ENCODE results near the gene HMGCL.
A peak's percentile ranks its signal among the peaks of the same experiment; 100 is the strongest.
"Not testable (repeated sequence)": the region's sequence is repeated elsewhere in the genome, so short reads cannot be mapped to it uniquely, and the experiment has no call there.

Gene HMGCL

DNA sequence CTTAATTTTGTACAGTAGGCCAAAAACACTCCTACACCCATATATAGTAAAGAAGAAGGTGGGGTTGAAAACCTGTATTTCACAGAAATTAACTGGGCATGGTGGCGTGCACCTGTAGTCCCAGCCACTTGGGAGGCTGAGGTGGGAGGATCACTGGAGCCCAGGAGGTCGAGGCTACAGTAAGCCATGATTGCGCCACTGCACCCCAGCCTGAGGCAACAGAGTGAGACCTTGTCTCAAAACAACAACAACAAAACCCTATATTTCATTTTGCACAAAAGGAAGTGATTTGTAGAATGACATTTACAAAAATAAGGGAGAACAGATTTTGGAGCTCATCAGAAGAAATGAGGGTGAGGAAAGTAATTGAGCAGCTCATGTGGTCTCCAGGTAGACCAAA, 36.5 kb downstream of the HMGCL start:
- no peak for DNase-seq (ENCODE audit: low read depth)
- TF ChIP-seq CTCF (IDR thresholded peaks at IDR 0.05; ENCODE audit: low read length, missing control alignments): no peak
- no peak overlapping the region for H3K4me3 ChIP-seq (replicated peaks; ENCODE audit: low read depth, low read length)

DNA sequence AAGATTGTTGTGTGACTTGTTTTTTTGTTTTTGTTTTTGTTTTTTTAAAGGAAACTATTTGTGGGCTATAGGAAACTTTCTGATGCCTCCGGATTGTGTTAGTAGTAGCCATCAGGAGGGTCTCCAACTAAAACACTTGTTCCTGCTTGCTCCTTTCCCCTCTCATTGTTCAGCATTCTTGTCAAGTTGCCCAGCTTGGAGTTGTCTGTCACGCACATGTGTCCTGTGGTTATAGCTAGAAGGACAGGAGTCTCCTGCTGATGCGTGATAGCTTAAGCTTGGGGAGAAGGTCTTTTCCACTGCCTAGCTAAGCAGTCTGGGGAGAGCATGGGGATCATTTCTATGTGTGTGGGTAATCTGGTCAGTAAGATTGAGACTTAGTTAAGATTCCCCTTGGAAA, 37.5 kb downstream of the HMGCL start:
- no peak overlapping the region for H3K4me3 ChIP-seq (replicated peaks; ENCODE audit: low read depth, low read length)
- DNase-seq (ENCODE audit: low read depth): no peak
- TF ChIP-seq CTCF (IDR thresholded peaks at IDR 0.05; ENCODE audit: low read length, missing control alignments): no peak

DNA sequence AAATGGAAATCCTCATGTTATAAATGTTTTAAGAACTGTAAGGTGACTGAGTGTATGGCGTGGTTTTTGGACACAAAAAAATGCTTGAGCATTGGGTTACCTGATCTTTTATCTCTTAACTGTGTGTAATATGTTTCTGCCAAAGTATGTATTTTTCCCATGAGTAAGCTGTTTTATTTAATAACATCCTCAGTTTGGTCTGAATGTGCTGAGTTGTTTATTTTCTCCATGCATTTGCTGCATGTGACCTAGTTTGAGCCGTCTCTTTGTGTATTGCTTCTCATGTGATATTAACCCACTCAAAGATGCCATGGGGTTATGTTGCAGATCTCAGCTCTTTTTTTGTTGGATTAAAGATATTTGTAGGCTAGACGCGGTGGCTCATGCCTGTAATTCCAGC, 40.4 kb downstream of the HMGCL start:
- no peak for TF ChIP-seq CTCF (IDR thresholded peaks at IDR 0.05; ENCODE audit: low read length, missing control alignments)
- no peak overlapping the region for H3K4me3 ChIP-seq (replicated peaks; ENCODE audit: low read depth, low read length)
- DNase-seq (ENCODE audit: low read depth): no peak

- not testable (repeated sequence) for H3K4me3 ChIP-seq (replicated peaks; ENCODE audit: low read depth, low read length); DNase-seq (ENCODE audit: low read depth)
These were observed 42.1 kb downstream of the HMGCL start for GRCh38 chr1:23783141-23783540.

GRCh38 chr1:23779826-23780371, 45.3 kb downstream of the HMGCL start:
- TF ChIP-seq CTCF (IDR thresholded peaks at IDR 0.05; ENCODE audit: low read length, missing control alignments): no peak
- peak; percentile 46 for DNase-seq (ENCODE audit: low read depth)
- H3K4me3 ChIP-seq (replicated peaks; ENCODE audit: low read depth, low read length): no peak overlapping the region

DNA sequence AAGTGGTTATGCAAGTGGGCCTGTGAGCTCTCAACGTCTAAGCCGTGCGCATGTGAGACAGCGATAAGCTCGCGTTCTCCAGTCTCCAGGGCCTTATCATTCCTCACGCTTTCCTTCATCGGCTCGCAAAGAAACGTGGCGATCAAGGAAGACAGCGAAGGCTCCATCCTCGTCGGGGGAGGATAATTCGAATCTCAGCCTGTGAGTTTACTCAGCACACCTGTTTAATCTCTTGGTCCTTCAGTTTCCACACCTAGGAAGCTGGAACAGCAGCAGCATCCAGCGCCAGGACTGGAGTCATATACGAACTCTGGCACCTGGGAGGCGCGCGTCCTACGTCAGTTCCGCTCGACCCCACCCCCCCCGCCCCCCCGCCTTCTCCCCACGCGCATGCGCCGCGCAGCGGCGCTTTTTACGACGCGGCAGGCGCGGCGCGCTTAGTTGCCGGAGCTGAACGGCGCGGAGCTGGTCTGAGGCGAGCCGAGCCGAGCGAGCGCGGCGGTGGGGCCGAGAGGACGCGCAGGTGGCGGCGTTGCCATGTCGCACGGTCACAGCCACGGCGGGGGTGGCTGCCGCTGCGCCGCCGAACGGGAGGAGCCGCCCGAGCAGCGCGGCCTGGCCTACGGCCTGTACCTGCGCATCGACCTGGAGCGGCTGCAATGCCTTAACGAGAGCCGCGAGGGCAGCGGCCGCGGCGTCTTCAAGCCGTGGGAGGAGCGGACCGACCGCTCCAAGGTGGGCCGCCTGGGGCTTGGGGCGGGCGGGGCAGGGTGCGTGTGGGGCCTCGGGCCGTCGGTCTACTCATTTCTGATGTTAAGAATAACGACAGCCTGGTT, 47.0 kb downstream of the HMGCL start, which contains the start of gene PITHD1:
TSS of gene PITHD1 (plus strand) at position 440 of the 836 bp plus-strand sequence. CDS start at position 538, 98 bp downstream.
- H3K4me3 ChIP-seq (replicated peaks; ENCODE audit: low read depth, low read length): peak within 1 kb of the TSS; percentile 86
- TF ChIP-seq CTCF (IDR thresholded peaks at IDR 0.05; ENCODE audit: low read length, missing control alignments): no peak
- DNase-seq (ENCODE audit: low read depth): peak; percentile 84

GRCh38 chr1:23776217-23776616, 49.0 kb downstream of the HMGCL start:
- no peak for TF ChIP-seq CTCF (IDR thresholded peaks at IDR 0.05; ENCODE audit: low read length, missing control alignments)
- no peak overlapping the region for H3K4me3 ChIP-seq (replicated peaks; ENCODE audit: low read depth, low read length)
- DNase-seq (ENCODE audit: low read depth): no peak
